PC-9 (cell line): ENCODE measurements around the gene OXA1L. TPM values are rescaled to one million over a fixed set of nuclear protein-coding genes. Genes with fewer than 3 reads are reported as not detected.
A peak's percentile ranks its signal among the peaks of the same experiment; 100 is the strongest.

Experiments
- BruUV-seq: library from RNA; stranded (reverse); fragments of 400-500 nt; replicated peaks from 2 replicates; lab custom pipeline; 2021; lab: Mats Ljungman, UMichigan
- CTCF ChIA-PET: fragments of 300-600 bp; sonication (Branson Sonifier 250); formaldehyde crosslinking; loops from one replicate; lab custom pipeline; 2022; ENCODE audit warnings: antibody characterized with exemption; lab: Charles Lee
- POLR2A ChIA-PET: fragments of 300-600 bp; sonication (Branson Sonifier 250); formaldehyde crosslinking; loops from one replicate; lab custom pipeline; 2022; ENCODE audit warnings: antibody characterized with exemption; ENCODE audit not compliant: unreplicated experiment; lab: Charles Lee
- DNase-seq, 2 experiments: peaks; one replicate each; pipeline versions ENCODE4 v3.0.0 to v3.0.0-alpha.2; 2015 to 2022; ENCODE audit warnings: mixed read lengths in 1 of 2
- H2AFZ ChIP-seq: fragments of 200-600 bp; sonication (generic); 2 replicates; pipeline ENCODE4 v1.8.1; 2017; ENCODE audit warnings: antibody characterized with exemption
- H3F3A ChIP-seq: fragments of 200-600 bp; sonication (generic); 2 replicates; pipeline ENCODE4 v1.8.1; 2017; ENCODE audit warnings: antibody characterized with exemption, mild to moderate bottlenecking, low read depth; ENCODE audit not compliant: insufficient read depth
- H3K27ac ChIP-seq: fragments of 200-600 bp; sonication (generic); 2 replicates; pipeline ENCODE4 v1.6.1; 2016; ENCODE audit warnings: mixed run types
- H3K27me3 ChIP-seq: fragments of 200-600 bp; sonication (generic); 2 replicates; pipeline ENCODE4 v1.6.1; 2016; ENCODE audit warnings: low read depth, mixed run types; ENCODE audit not compliant: insufficient read depth
- H3K36me3 ChIP-seq: fragments of 200-600 bp; sonication (generic); 2 replicates; pipeline ENCODE4 v1.6.1; 2016; ENCODE audit warnings: low read depth, mixed run types
- H3K4me1 ChIP-seq: fragments of 200-600 bp; sonication (generic); replicated peaks from 2 replicates; pipeline ENCODE4 v1.6.1; 2016; ENCODE audit warnings: mixed run types; ENCODE audit not compliant: insufficient read depth
- H3K4me2 ChIP-seq: fragments of 200-600 bp; sonication (generic); 2 replicates; pipeline ENCODE4 v1.6.1; 2017; ENCODE audit warnings: mixed run types
- H3K4me3 ChIP-seq: fragments of 200-600 bp; sonication (generic); 2 replicates; pipeline ENCODE4 v1.6.1; 2016; ENCODE audit warnings: mixed run types
- H3K79me2 ChIP-seq: fragments of 200-600 bp; sonication (generic); 2 replicates; pipeline ENCODE4 v1.6.1; 2017; ENCODE audit warnings: low read depth, mixed run types
- H3K9me2 ChIP-seq: fragments of 200-600 bp; sonication (generic); 2 replicates; pipeline ENCODE4 v1.8.1; 2017; ENCODE audit warnings: mild to moderate bottlenecking; ENCODE audit not compliant: insufficient read depth
- H3K9me3 ChIP-seq: fragments of 200-600 bp; sonication (generic); 2 replicates; pipeline ENCODE4 v1.8.1; 2016; ENCODE audit warnings: low read depth; ENCODE audit not compliant: insufficient read depth
- H4K20me1 ChIP-seq: fragments of 200-600 bp; sonication (generic); 2 replicates; pipeline ENCODE4 v1.8.1; 2017; ENCODE audit not compliant: insufficient read depth
- CTCF ChIP-seq: fragments of 200-600 bp; sonication (generic); conservative IDR thresholded peaks from 2 replicates; pipeline ENCODE4 v1.6.1; 2017; ENCODE audit warnings: mixed run types, antibody characterized with exemption, mild to moderate bottlenecking, moderate library complexity
- EZH2 ChIP-seq: fragments of 200-600 bp; sonication (generic); IDR thresholded peaks from 2 replicates; pipeline ENCODE4 v1.8.0; 2017; ENCODE audit warnings: antibody characterized with exemption, low read depth
- intact Hi-C: fragments of 100-400 bp; cut with micrococcal nuclease; formaldehyde crosslinking; loops from one replicate; pipeline ENCODE4 v1.10.0; 2022; ENCODE audit not compliant: unreplicated experiment
- total RNA-seq: library from RNA; stranded (reverse); gene quantifications from 2 replicates; pipeline ENCODE4 v1.2.3, GENCODE V29; 2021

OXA1L gene
- total RNA-seq, 1 experiment from 2014 or later: 70.9 TPM

DNA sequence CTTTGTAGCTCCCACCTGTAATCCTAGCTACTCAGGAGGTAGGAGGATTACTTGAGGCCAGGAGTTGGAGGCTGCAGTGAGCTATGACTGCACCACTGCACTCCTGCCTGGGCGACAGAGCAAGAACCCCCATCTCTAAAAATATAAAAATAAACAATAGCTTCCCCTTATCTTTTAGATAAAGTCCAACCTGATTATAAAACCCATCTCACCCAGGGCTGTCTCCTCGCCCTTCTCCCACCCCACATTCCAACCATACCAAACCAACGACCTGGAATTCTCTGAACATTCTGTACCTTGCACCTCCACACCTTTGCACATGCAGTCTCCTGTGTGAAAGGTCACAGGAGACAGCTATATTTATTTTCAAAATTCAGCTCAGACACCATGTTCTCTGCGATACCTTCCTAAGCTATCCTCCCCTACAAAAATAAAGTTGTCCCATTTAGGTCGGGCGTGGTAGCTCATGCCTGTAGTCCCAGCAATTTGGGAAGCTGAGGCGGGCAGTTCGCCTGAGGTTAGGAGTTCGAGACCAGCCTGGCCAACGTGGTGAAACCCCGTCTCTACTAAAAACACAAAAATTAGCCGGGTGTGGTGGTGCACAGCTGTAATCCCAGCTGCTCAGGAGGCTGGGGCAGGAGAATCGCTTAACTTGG, 41.1 kb downstream of the OXA1L start:
- peak overlapping the region; percentile 46 for H3K27ac ChIP-seq
- peaks cover 5% of the 10 kb centered on the region; the same call in 1 of the 2 replicates for H3F3A ChIP-seq
- BruUV-seq: no TSS peak
- peaks cover 19% of the 10 kb centered on the region for H3K4me1 ChIP-seq
- intact Hi-C loops: no loop called here
- no peaks in the 10 kb centered on the region for H3K27me3 ChIP-seq
- no peaks in the 10 kb centered on the region for H3K9me3 ChIP-seq
- no peak overlapping the region for H3K4me3 ChIP-seq
- TF ChIP-seq EZH2 (no peak), CTCF (no peak)
- ChIA-PET CTCF (interaction anchor here (0.6 kb wide), 1 partner anchor 132 kb away, joined by 4 read pairs; no protein-coding TSS in a partner anchor), POLR2A (interaction anchor here (0.6 to 0.8 kb wide), 4 partner anchors 17 to 264 kb away, joined by 3 to 16 read pairs (median 5); no protein-coding TSS in a partner anchor)
- H3K79me2 ChIP-seq: no peaks in the 10 kb centered on the region
- H3K4me2 ChIP-seq: peak overlapping the region; percentile 43
- peak overlapping the region; percentile 46; the same call in 1 of the 2 replicates for H2AFZ ChIP-seq
- H4K20me1 ChIP-seq: no peaks in the 10 kb centered on the region
- peak in 1 of 2 experiments; percentile 42 for DNase-seq
- H3K36me3 ChIP-seq: no peaks in the 10 kb centered on the region
- H3K9me2 ChIP-seq: no peaks in the 10 kb centered on the region

- Histone ChIP-seq H3K27ac (no peak overlapping the region), H3K9me3 (no peaks in the 10 kb centered on the region), H3K4me2 (no peak overlapping the region), H2AFZ (no peak overlapping the region), H3F3A (peaks cover 5% of the 10 kb centered on the region; the same call in 1 of the 2 replicates), H3K79me2 (no peaks in the 10 kb centered on the region), H3K36me3 (no peaks in the 10 kb centered on the region), H4K20me1 (no peaks in the 10 kb centered on the region), H3K9me2 (no peaks in the 10 kb centered on the region), H3K4me1 (peaks cover 19% of the 10 kb centered on the region), H3K27me3 (no peaks in the 10 kb centered on the region), H3K4me3 (no peak overlapping the region)
- TF ChIP-seq EZH2 (no peak), CTCF (no peak)
- intact Hi-C loops: no loop called here
- BruUV-seq: no TSS peak
- no peak for DNase-seq
- POLR2A ChIA-PET: interaction anchor here (0.7 kb wide), 1 partner anchor 511 kb away, joined by 9 read pairs; no protein-coding TSS in a partner anchor
- CTCF ChIA-PET: no interaction called here
Measured at GRCh38 chr14:22808388-22809209, 42.1 kb downstream of the OXA1L start.

DNA sequence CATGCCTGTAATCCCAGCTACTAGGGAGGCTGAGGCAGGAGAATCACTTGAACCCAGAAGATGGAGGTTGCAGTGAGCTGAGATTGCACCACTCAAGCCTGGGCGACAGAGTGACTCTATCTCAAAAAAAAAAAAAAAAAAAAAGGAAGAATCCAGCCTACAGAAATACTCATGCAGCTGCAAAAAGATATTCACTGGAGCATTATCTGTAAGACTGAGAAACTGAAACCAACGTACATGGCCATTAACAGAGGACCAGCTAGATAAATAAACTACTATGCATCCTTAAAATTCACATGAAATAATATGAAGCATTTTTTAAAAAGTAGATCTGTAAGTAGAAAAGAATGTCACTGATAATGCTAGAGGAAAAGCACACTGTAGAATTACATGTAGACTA, 45.2 kb downstream of the OXA1L start:
- Histone ChIP-seq H2AFZ (no peak overlapping the region), H3K4me3 (no peak overlapping the region), H3K4me2 (no peak overlapping the region), H3K9me3 (no peaks in the 10 kb centered on the region), H3K9me2 (no peaks in the 10 kb centered on the region), H3K36me3 (no peaks in the 10 kb centered on the region), H3K79me2 (no peaks in the 10 kb centered on the region), H3K27ac (no peak overlapping the region), H3F3A (peaks cover 5% of the 10 kb centered on the region; the same call in 1 of the 2 replicates), H3K4me1 (peaks cover 22% of the 10 kb centered on the region), H3K27me3 (no peaks in the 10 kb centered on the region), H4K20me1 (no peaks in the 10 kb centered on the region)
- CTCF ChIA-PET: interaction anchor here (0.5 to 0.6 kb wide), 2 partner anchors 40 to 46 kb away, joined by 3 read pairs; partner anchors contain the start of gene OXA1L
- BruUV-seq: no TSS peak
- intact Hi-C loops: no loop called here
- TF ChIP-seq CTCF: no peak
- TF ChIP-seq EZH2: no peak
- no peak for DNase-seq
- POLR2A ChIA-PET: no interaction called here
